Measurements from ENCODE around the gene RRAD. TPM values are rescaled to one million over a fixed set of nuclear protein-coding genes. Genes with fewer than 3 reads are reported as not detected.
A peak's percentile ranks its signal among the peaks of the same experiment; 100 is the strongest.
"Not testable (repeated sequence)": the region's sequence is repeated elsewhere in the genome, so short reads cannot be mapped to it uniquely, and the experiment has no call there.

Gene RRAD
- total and polyA plus RNA-seq, 4 experiments from 2014 or later, result 0.29 to 0.58 TPM; not detected in 2

GRCh38 chr16:66956154-66956457, 30.8 kb upstream of the RRAD start:
- H3K4me3 ChIP-seq (ENCODE audit: low read length in 2 of 2); H3K4me3 Mint-ChIP-seq; intact Hi-C loops (cut with micrococcal nuclease); DNase-seq; H3K36me3 Mint-ChIP-seq; H3K27me3 ChIP-seq (ENCODE audit: insufficient read depth, low read length); H3K27ac ChIP-seq (ENCODE audit: low read depth, low read length); H3K9me3 Mint-ChIP-seq; H3K4me1 Mint-ChIP-seq; H3K36me3 ChIP-seq (ENCODE audit: insufficient read depth, low read length); H3K4me1 ChIP-seq (ENCODE audit: insufficient read depth, low read length); H3K27ac Mint-ChIP-seq; POLR2A ChIA-PET (ENCODE audit: partially characterized antibody); H3K9me3 ChIP-seq (ENCODE audit: control insufficient read depth in 1 of 2, low read length in 2 of 2): not testable (repeated sequence)
- CTCF ChIA-PET (ENCODE audit: partially characterized antibody), result interaction anchor here (1.3 to 1.8 kb wide), 3 partner anchors 10 to 202 kb away, joined by 3 to 5 read pairs (median 5); no protein-coding TSS in a partner anchor
- peaks cover 18 to 24% of the 10 kb centered on the region in 2 donors for H3K27me3 Mint-ChIP-seq

DNA sequence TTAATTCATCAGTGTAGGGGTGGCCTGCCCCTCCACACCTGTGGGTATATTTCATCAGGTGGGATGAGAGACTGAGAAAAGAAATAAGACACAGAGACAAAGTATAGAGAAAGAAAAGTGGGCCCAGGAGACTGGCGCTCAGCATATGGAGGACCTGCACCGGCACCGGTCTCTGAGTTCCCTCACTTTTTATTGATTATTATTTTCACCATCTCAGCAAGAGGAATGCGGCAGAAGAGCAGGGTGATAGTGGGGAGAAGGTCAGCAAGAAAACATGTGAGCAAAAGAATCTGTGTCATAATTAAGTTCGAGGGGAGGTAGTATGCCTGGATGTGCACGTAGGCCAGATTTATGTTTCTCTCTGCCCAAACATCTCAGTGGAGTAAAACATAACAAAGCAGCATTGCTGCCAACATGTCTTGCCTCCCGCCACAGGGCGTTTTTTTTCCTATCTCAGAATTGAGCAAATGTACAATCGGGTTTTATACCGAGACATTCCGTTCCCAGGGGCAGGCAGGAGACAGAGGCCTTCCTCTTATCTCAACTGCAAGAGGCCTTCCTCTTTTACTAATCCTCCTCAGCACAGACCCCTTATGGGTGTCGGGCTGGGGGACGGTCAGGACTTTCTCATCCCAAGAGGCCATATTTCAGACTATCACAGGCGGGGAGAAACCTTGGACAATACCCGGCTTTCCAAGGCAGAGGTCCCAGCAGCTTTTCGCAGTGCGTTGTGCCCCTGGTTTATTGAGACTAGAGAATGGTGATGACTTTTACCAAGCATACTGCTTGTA, 30.2 kb upstream of the RRAD start:
- H3K27me3 ChIP-seq (ENCODE audit: insufficient read depth, low read length); H3K36me3 ChIP-seq (ENCODE audit: insufficient read depth, low read length); H3K4me3 ChIP-seq (ENCODE audit: low read length in 2 of 2); H3K36me3 Mint-ChIP-seq; H3K4me3 Mint-ChIP-seq; H3K27ac Mint-ChIP-seq; POLR2A ChIA-PET (ENCODE audit: partially characterized antibody); H3K27ac ChIP-seq (ENCODE audit: low read depth, low read length); H3K9me3 Mint-ChIP-seq; H3K4me1 Mint-ChIP-seq; H3K9me3 ChIP-seq (ENCODE audit: control insufficient read depth in 1 of 2, low read length in 2 of 2); H3K4me1 ChIP-seq (ENCODE audit: insufficient read depth, low read length): not testable (repeated sequence)
- intact Hi-C loops (cut with micrococcal nuclease), result loop anchor here (2.0 kb wide), 2 partner anchors 21 to 61 kb away; no protein-coding TSS in a partner anchor
- peaks cover 19 to 24% of the 10 kb centered on the region in 2 donors for H3K27me3 Mint-ChIP-seq
- DNase-seq, result peak in 1 of 5 donors; percentile 7
- CTCF ChIA-PET (ENCODE audit: partially characterized antibody), result interaction anchor here (1.3 kb wide), 1 partner anchor 10 kb away, joined by 5 read pairs; no protein-coding TSS in a partner anchor

DNA sequence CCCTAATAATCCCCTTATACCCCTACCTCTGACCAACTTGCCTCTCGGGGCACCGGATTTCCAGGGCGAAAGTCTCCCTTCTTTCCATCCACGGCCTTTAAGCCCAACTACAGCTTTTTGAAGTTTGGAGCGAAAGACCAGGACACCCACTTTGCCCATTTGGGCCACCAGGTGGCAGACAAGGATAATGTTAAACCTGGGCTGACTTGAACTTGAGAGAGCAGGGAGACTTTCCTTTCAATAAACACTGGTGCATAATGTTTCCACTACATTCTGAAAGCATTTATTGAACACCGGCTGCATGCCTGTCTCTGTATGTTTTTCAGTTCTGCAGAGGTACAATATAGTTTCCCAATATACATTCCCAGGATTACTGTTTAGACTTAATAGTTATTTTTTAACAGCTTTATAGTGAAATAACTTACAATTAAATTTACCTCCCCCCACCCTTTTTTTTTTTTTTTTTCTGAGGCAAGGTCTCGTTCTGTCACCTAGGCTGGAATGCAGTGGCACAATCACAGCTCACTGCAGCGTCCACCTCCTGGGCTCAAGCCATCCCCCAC, 28.8 kb upstream of the RRAD start:
- H3K4me1 Mint-ChIP-seq, result peaks cover 2 to 7% (median 3%) of the 10 kb centered on the region in 4 donors
- CTCF ChIA-PET (ENCODE audit: partially characterized antibody), result interaction anchor here (0.8 to 1.7 kb wide), 15 partner anchors 8 to 441 kb away, joined by 3 to 5 read pairs (median 3); no protein-coding TSS in a partner anchor
- peak; percentile 63 to 73 (median 69) for DNase-seq

DNA sequence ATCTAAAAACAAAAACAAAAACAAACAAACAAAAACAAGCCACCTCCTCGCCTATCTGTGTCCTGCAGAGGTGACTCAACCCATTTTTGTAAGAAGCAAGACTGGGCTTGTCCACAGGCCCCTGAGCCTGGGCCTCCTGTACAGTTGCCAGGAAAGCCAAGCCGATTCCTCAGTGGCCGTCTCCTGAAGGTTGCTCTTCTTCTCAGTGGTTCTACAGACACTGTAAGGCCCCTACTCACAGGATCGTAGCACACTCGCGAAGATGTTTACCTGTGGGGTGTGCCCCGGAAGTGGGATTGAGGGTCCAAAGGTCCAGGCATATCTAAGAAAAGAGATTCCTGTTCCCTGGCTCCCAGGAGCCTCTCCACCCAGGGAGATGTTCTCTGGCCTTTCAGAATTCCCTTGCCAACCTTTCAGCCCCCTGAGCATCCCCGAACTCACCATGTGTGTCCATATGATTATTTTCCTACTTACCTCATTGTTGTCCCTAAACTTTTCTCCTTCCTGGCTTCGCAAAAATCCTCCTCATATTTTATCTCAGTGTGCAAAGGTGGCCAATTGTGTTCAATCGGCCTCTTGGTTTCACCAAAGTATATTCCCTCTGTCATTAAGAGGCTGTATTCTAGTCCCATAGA, 28.2 kb upstream of the RRAD start:
- H3K9me3 ChIP-seq (ENCODE audit: control insufficient read depth in 1 of 2, low read length in 2 of 2), result no peaks in the 10 kb centered on the region
- peaks cover 6% of the 10 kb centered on the region for H3K4me1 ChIP-seq (ENCODE audit: insufficient read depth, low read length)
- H3K36me3 Mint-ChIP-seq, result peaks cover 0 to 5% of the 10 kb centered on the region in 2 donors
- DNase-seq, result peak in 1 of 5 donors; percentile 9
- H3K4me1 Mint-ChIP-seq, result peaks cover 2 to 9% (median 4%) of the 10 kb centered on the region in 4 donors
- no peak overlapping the region for H3K27ac ChIP-seq (ENCODE audit: low read depth, low read length)
- no peaks in the 10 kb centered on the region for H3K36me3 ChIP-seq (ENCODE audit: insufficient read depth, low read length)
- ChIA-PET CTCF (ENCODE audit: partially characterized antibody) (interaction anchor here (0.8 to 1.7 kb wide), 17 partner anchors 9 to 475 kb away, joined by 3 to 5 read pairs (median 3); no protein-coding TSS in a partner anchor), POLR2A (ENCODE audit: partially characterized antibody) (interaction anchor here (0.7 to 1.3 kb wide), 3 partner anchors 47 to 231 kb away, joined by 4 read pairs; no protein-coding TSS in a partner anchor)
- peak overlapping the region in 1 of 7 donors; percentile 12 for H3K27ac Mint-ChIP-seq
- peaks cover 12% of the 10 kb centered on the region for H3K27me3 ChIP-seq (ENCODE audit: insufficient read depth, low read length)
- H3K9me3 Mint-ChIP-seq, result peaks cover 0 to 8% (median 4%) of the 10 kb centered on the region in 8 donors
- intact Hi-C loops (cut with micrococcal nuclease), result loop anchor here (1.0 to 5.0 kb wide), 5 partner anchors 23 to 514 kb away; partner anchors contain the start of gene ZDHHC1
- H3K4me3 ChIP-seq (ENCODE audit: low read length in 2 of 2), result no peak overlapping the region
- peaks cover 29 to 35% of the 10 kb centered on the region in 2 donors for H3K27me3 Mint-ChIP-seq
- no peak overlapping the region for H3K4me3 Mint-ChIP-seq

More for the DNA sequence above, 28.8 kb upstream of the RRAD start:
- no peak overlapping the region for H3K4me3 ChIP-seq (ENCODE audit: low read length in 2 of 2)
- H3K27me3 ChIP-seq (ENCODE audit: insufficient read depth, low read length), result peaks cover 8% of the 10 kb centered on the region
- H3K27ac ChIP-seq (ENCODE audit: low read depth, low read length), result no peak overlapping the region
- H3K9me3 ChIP-seq (ENCODE audit: control insufficient read depth in 1 of 2, low read length in 2 of 2), result no peaks in the 10 kb centered on the region
- Mint-ChIP-seq H3K27ac (peak overlapping the region in 1 of 7 donors; percentile 12), H3K9me3 (peaks cover 0 to 8% (median 4%) of the 10 kb centered on the region in 8 donors), H3K27me3 (peaks cover 25 to 33% of the 10 kb centered on the region in 2 donors), H3K4me3 (no peak overlapping the region), H3K36me3 (peaks cover 0 to 5% of the 10 kb centered on the region in 2 donors)
- H3K36me3 ChIP-seq (ENCODE audit: insufficient read depth, low read length), result no peaks in the 10 kb centered on the region
- POLR2A ChIA-PET (ENCODE audit: partially characterized antibody), result interaction anchor here (0.7 to 1.3 kb wide), 4 partner anchors 46 to 231 kb away, joined by 4 read pairs; partner anchors contain the start of gene PHAF1
- intact Hi-C loops (cut with micrococcal nuclease), result loop anchor here (1.0 to 5.0 kb wide), 5 partner anchors 23 to 513 kb away; partner anchors contain the start of gene ZDHHC1
- no peaks in the 10 kb centered on the region for H3K4me1 ChIP-seq (ENCODE audit: insufficient read depth, low read length)

GRCh38 chr16:66952430-66953110, 27.2 kb upstream of the RRAD start:
- peak in 1 of 5 donors; percentile 7 for DNase-seq
- CTCF ChIA-PET (ENCODE audit: partially characterized antibody), result interaction anchor here (0.7 to 1.7 kb wide), 9 partner anchors 10 to 476 kb away, joined by 3 to 4 read pairs (median 3); no protein-coding TSS in a partner anchor
- POLR2A ChIA-PET (ENCODE audit: partially characterized antibody), result interaction anchor here (0.6 kb wide), 1 partner anchor 205 kb away, joined by 3 read pairs; no protein-coding TSS in a partner anchor

DNA sequence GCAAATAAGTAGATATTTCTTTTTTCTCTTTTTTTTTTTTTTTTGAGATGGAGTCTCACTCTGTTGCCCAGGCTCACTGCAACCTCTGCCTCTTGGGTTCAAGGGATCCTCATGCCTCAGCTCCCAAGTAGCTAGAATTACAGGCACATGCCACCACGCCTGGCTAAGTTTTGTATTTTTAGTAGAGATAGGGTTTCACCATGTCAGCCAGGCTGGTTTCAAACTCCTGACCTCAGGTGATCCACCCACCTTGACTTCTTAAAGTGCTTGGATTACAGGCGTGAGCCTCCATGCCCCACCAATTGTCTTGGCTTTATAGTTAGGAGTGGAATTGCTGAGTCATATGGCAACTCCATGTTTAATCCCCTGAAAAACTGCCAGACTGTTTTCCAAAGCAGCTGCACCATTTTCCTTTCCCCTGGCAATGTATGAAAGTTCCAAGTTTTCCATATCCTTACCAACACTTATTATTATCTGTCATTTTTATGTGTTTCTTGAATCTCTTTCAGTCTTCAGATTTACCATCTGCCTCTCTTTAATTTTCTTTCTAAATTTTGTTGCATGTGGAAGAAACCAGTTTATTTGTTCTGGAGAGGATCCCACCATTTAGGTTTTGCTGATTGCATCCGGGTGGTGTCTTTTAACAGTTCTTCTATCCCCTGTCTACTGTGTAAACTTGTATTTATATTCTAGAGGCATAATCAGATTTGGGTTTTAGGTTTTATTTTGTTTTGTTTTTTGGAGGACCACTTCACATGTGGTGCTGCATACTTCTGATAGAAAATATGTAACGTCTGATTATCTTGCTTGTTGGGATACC, 25.8 kb upstream of the RRAD start:
- H3K27me3 Mint-ChIP-seq, result peaks cover 33 to 39% of the 10 kb centered on the region in 2 donors
- intact Hi-C loops (cut with micrococcal nuclease), result loop anchor here (5.0 kb wide), 1 partner anchor 516 kb away; no protein-coding TSS in a partner anchor
- no peaks in the 10 kb centered on the region for H3K36me3 ChIP-seq (ENCODE audit: insufficient read depth, low read length)
- H3K36me3 Mint-ChIP-seq, result peaks cover 3 to 5% of the 10 kb centered on the region in 2 donors
- POLR2A ChIA-PET (ENCODE audit: partially characterized antibody), result no interaction called here
- H3K4me3 Mint-ChIP-seq, result no peak overlapping the region
- H3K4me1 ChIP-seq (ENCODE audit: insufficient read depth, low read length), result peaks cover 11% of the 10 kb centered on the region
- H3K4me1 Mint-ChIP-seq, result peaks cover 9 to 24% (median 13%) of the 10 kb centered on the region in 4 donors
- no peak overlapping the region for H3K27ac Mint-ChIP-seq
- H3K9me3 Mint-ChIP-seq, result peaks cover 0 to 8% (median 4%) of the 10 kb centered on the region in 8 donors
- no peak overlapping the region for H3K27ac ChIP-seq (ENCODE audit: low read depth, low read length)
- DNase-seq, result no peak
- CTCF ChIA-PET (ENCODE audit: partially characterized antibody), result no interaction called here
- H3K27me3 ChIP-seq (ENCODE audit: insufficient read depth, low read length), result peaks cover 16% of the 10 kb centered on the region
- H3K4me3 ChIP-seq (ENCODE audit: low read length in 2 of 2), result no peak overlapping the region
- no peaks in the 10 kb centered on the region for H3K9me3 ChIP-seq (ENCODE audit: control insufficient read depth in 1 of 2, low read length in 2 of 2)

More at GRCh38 chr16:66952430-66953110, 27.2 kb upstream of the RRAD start:
- peaks cover 33 to 36% of the 10 kb centered on the region in 2 donors for H3K27me3 Mint-ChIP-seq
- intact Hi-C loops (cut with micrococcal nuclease), result loop anchor here (5.0 kb wide), 1 partner anchor 515 kb away; no protein-coding TSS in a partner anchor
- H3K4me3 Mint-ChIP-seq, result no peak overlapping the region
- H3K27ac Mint-ChIP-seq, result no peak overlapping the region
- H3K4me1 ChIP-seq (ENCODE audit: insufficient read depth, low read length), result peaks cover 11% of the 10 kb centered on the region
- H3K36me3 ChIP-seq (ENCODE audit: insufficient read depth, low read length), result no peaks in the 10 kb centered on the region
- no peak overlapping the region for H3K27ac ChIP-seq (ENCODE audit: low read depth, low read length)
- H3K36me3 Mint-ChIP-seq, result peaks cover 0 to 5% of the 10 kb centered on the region in 2 donors
- no peak overlapping the region for H3K4me3 ChIP-seq (ENCODE audit: low read length in 2 of 2)
- peaks cover 16% of the 10 kb centered on the region for H3K27me3 ChIP-seq (ENCODE audit: insufficient read depth, low read length)
- H3K9me3 Mint-ChIP-seq, result peaks cover 0 to 8% (median 4%) of the 10 kb centered on the region in 8 donors
- peaks cover 4 to 17% (median 7%) of the 10 kb centered on the region in 4 donors for H3K4me1 Mint-ChIP-seq
- H3K9me3 ChIP-seq (ENCODE audit: control insufficient read depth in 1 of 2, low read length in 2 of 2), result no peaks in the 10 kb centered on the region

Data from CD4-positive, alpha-beta memory T cell (primary cell).